IPS-NIHi7 (cell line): Measurements from ENCODE around the gene HDAC10.
A peak's percentile ranks its signal among the peaks of the same experiment; 100 is the strongest.
"Not testable (repeated sequence)": the region's sequence is repeated elsewhere in the genome, so short reads cannot be mapped to it uniquely, and the experiment has no call there.

Experiments used
- DNase-seq: peaks from one replicate; pipeline ENCODE4 v3.0.0; 2012; ENCODE audit warnings: mixed read lengths; ENCODE audit errors: extremely low spot score

HDAC10 gene

DNA sequence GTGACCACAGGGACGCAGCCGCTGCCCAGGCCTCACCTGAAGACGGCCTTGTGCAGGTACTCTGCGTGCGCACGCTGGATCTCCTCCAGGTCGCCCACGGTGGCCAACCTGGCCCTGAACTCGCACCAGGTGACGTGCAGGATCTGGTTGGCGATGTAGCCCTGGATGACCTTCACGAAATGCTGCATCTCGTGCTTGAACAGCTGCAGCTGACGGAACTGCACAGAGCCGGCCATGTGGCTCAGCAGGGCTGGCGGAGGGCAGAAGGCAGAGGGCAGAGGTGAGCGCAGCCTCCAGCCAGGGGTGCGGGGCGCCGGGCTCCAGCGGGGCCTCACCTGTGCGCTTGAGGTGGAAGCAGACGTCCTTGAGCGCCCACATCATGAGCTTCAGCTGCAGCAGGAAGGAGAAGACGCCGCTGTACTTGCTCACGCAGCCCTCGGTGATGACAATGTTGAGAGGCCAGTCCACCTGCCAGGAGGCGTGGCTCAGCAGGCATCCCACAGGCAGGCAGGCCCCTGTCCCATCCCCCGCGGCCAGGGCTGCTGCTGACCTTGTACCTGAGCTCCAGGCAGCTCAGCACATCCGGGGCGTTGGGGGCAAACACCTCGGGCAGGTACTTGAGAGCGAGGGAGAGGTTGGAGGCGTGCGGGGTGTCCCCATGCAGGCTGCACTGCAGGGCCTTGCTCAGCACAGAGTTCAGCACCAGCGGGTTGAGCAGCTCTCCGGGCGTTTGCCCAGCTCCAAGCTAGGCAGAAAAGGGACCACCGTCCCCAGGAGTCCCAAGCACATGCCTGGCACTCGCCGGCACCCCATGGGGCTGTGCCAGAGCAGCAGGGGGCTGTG is 32.7 kb downstream of the HDAC10 start:
- no peak for DNase-seq

DNA sequence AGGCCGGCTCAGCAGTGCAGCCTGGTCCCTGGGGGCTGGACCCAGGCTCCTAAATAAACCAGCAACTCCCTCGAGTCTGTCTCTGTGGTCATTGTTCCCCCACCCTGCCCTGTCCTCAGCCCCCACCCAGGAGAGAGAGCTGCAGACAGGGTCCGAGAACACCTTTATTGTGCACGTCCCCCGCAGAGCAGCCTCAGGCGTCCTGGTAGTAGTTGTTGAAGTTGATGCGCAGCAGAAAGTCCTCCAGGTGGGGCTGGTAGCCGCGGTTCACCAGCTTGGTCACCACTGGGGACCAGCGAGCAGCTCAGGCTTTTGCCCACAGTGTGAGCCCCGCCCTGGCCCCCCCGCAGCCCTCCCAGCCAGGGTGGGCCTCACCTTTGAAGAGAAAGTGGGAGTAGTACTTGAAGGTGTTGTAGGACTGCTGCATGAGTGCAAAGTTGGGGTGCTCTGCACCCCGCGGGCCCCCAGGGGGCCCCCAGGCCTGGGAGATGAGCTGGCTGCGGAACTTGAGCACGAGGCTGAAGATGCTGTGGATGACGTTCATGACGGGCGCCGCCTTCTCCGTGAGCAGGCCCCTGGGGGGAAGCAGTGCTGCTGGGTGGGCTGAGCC is 33.4 kb downstream of the HDAC10 start:
- DNase-seq = no peak

DNA sequence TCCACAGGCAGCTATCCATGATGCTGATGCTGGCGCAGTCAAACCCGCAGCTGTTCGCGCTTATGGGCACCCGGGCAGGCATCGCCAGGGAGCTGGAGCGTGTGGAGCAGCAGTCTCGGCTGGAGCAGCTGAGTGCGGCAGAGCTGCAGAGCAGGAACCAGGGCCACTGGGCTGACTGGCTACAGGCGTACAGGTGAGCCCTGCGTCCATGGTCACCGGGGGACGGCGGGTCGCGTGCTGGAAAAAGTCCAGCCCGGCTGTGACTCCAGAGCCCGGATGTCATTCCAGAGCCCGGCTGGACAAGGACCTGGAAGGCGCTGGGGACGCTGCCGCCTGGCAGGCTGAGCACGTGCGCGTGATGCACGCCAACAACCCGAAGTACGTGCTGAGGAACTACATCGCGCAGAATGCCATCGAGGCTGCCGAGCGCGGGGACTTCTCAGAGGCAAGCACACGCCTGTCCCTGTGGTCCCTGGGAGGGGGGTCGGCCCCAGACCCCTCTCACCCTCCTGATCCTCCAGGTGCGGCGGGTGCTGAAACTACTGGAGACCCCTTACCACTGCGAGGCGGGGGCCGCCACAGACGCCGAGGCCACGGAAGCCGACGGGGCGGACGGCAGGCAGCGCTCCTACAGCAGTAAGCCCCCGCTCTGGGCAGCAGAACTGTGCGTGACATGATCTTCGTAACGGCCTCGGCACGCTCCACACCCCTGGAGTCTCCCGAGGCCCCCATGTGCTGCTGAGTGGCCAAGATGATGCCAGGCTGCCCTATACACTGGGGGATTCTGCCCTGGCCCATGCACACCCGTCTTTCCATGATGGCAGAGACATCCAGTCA is 34.2 kb downstream of the HDAC10 start:
- DNase-seq = no peak

DNA sequence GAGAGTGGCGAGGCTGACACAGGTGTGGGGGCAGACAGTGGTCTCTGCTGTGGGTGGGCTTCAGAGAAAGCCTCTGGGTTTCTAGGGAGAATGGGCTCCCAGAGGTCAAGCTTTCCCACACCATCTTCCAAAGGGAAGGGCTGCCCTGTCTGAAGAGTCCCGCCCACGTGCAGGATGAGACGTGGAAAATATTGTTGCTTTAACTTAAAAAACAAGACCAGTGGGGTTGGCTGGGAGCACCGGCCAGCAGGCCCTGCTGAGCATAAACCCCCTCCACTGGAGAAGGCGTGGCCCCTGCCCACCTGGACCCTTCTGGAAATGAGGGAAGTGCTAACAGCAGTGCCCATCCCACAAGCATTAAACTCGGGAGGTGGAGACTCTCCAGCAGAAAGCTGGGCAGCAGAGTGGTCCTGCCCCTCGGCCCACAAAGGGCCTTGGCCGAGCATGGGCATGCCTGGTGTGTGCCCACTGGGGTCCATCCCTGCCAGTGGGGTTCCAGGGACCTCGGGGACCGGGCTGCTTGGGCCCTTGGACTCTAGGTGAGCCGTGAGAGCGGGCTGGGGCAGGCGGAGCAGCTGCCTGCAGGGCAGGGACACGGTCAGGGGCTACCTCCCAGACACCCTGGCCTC is 34.9 kb downstream of the HDAC10 start:
- no peak for DNase-seq

DNA sequence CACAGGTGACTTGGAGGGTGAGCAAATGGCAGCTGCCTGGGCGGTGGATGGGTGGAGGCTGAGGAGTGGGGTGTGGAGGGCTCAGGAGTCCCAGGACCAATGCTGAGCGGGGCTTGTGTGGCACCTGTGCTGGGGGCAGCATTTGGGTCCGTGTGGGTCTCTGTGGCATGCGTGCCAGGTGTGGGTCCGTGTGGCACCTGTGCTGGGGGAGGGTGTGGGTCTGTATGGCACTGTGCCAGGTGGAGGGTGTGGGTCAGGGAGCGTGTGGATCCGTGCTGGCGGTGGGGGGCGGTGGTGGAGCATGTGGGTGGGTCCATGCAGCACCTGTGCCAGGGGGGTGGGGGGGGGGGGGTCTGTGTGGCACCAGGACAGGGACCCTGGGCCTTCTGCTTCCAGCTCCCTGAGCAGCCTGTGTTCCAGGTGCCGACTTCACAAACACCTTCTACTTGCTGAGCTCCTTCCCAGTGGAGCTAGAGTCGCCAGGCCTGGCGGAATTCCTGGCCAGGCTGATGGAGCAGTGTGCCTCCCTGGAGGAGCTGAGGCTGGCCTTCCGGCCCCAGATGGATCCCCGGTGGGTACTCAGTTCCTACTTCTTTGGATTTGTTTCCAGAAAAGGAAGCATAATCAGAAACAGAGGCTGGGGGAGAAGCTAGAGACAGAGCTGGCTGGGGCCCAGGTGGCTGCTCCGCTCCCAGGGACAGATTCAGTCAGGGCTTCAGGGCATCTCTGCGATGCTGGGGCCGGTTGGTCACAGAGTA is 35.6 kb downstream of the HDAC10 start:
- no peak for DNase-seq

DNA sequence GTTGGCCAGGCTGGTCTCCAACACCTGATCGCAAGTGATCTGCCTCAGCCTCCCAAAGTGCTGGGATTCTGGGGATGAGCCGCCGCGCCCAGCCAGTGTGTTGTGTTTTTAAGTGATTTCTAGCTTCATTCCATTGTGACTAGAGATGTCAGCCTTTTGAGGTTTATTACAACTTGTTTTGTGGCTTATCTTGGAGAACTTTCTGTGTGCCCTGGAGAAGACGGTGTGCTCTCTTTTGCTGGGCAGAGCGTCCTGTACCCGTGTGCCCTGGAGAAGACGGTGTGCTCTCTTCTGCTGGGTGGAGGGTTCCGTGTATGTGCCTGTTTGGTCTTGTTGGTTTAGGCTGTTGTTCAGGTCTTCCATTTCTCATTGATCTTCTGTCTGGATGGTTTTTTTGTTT is 37.8 kb downstream of the HDAC10 start:
- DNase-seq = no peak

DNA sequence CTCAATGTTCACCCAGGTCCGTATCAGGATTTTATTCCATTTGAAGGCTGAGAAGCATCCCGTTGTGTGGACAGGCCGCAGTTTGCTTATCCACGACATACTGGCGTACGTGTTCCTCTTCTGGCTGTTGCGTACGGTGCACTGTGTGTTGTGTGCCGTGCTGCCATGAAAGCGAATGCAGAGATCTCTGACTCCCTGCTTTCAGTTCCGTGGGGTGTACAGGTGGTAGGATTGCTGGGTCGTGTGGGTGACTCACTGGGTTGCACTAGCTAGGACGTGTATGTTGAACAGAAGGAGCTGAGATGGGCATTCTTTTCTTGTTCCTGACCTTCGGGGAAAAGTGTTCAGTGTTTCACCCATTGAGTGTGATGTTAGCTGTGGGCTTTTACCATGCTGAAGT is 39.9 kb downstream of the HDAC10 start:
- DNase-seq = no peak

DNA sequence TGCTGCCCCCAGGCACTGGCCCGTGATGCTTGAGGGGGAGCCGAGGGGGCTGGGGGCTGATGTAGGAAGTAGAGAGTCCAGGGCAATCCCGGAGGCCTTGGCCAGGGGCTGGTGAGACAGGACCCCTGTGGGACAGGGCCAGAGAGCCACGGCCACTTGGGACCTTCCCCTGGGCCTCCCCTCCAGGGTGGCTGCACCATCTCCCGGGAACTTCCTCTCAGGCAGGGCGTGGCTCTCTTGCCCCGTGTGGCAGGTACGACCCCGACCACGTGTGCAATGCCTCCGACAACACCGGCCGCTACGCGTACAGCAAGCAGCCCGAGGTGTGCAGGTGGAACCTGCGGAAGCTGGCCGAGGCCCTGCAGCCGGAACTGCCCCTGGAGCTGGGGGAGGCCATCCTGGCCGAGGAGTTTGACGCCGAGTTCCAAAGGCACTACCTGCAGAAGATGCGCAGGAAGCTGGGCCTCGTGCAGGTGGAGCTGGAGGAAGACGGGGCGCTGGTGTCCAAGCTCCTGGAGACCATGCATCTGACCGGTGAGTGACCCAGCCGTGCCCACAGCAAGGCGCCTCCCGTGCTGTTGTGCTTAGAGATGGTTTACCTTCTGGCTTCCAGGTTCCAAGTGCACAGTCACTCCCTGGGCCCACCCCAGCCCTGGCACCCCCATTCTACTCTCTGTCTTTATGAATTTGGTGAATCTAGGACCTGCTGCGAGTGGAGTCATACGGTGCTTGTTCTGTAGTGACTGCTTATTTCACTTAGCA is 40.5 kb downstream of the HDAC10 start:
- DNase-seq = no peak

DNA sequence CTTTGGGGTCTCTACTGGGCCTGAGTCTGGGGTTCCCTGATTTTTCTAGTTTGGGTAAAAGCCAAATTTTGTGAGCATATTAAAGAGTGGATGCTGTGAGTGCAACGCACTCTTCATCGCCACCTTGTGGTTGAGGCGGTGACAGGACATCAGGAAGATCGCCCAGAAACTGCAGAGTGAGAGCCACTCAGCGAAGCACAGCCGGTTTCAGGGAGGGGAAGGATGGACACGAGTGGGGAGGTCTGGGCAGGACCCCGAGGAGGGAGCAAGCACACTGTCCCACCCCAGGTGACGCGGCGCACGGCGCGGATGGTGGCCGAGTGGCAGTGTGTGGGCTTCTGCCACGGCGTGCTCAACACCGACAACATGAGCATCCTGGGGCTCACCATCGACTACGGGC is 41.2 kb downstream of the HDAC10 start:
- DNase-seq = peak; percentile 75

DNA sequence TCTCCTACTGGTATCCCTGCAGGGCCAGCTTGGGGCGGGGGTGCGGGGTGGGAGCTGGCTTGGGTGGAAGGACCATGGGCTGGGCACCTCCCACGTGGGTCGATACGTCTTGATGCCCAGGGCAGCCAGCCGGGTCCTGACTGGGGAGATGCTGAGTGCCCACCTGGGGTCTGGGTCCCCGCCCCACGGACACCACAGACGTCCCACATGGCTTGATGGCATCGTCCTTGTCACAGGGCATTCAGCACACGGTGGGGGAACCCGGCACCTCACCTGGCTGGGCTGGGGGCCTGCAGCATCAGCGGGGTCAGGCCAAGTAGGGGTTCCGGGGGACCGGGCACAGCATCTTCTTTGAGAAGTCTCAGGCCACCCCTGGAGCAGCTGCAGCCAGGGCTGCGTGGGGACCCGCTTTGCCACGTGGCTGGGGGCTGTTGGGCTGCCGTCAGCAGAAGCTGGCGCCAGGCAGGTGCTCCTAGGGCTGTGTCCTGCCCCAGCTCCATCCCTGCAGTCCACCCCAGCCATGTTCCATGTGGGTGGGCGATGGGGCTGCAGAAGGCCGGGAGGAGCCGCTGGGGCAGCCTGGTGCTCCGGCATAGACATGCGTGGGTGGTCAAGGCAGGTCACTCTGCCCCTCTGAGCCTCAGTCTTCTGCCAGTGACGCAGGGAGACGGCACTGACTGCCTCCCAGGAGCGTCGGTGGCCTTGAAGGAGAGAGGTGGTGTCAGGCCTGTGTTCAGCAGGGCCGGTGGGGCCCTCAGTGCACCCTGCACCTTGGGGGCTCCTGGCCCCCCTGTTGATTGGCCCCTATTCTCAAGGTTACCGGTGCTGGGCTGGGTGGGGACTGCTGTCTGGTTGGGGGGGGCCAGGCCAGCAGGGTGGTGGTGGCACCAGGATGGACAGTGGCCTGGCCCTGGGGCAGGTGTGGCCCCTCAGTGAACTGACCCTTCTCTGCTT is 41.8 kb downstream of the HDAC10 start:
- no peak for DNase-seq

DNA sequence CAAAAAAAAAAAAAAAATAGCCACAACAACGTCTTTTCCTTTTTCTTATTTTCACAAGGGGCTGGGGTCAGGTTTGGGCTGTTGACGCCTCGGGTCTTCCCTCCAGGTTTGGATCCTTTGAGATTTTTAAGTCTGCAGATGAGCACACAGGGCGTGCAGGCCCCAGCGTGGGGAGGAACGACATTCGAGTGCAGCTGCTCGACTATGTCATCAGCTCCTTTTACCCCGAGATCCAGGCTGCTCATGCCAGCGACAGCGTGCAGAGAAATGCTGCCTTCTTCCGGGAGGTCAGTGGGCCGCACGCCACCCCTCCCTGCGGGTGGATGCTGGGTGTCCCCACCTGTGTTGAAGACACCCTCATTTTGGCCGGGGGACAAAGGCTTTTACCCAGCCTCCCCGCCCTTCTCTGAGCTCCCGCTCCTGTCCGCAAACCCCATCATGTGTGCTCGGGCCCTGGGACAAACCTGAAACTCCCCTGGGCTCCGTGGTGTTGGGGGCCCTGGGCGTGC is 42.6 kb downstream of the HDAC10 start:
- no peak for DNase-seq

DNA sequence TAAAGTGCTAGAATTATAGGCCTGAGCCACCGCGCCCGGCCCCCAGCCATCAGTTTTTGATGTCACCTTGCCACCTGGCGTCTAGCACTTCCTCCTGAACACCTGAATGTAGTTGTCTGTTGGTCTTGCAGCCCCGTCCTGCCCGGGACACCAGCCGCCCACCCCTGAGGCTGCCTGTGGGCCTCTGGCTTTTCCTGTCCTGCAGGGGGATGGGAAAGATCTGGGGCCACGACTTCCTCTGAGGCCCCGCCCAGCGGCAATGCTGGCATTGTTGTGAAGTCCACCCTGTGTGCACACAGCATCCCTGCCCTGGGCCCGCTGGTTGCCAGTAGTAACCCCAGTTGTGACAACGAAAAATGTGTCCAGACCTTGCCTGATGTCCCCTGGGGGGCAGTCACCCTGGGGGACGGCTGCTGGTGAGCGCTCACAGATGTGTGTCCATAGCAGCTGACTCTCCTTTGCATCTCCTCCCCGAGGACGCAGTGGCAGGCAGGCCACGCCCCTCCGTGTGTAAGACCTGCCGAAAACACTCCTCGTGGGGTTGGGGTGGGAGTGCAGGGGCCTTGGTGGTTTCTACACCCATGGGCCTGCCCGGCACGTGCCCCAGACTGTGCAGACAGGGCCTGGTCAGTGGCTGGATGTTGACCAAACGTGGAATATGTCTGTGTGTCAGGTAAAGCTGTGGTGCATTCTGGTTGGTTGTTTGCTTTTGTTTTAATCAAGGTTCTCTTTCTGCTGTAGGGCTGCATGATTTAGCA is 43.5 kb downstream of the HDAC10 start:
- no peak for DNase-seq

DNA sequence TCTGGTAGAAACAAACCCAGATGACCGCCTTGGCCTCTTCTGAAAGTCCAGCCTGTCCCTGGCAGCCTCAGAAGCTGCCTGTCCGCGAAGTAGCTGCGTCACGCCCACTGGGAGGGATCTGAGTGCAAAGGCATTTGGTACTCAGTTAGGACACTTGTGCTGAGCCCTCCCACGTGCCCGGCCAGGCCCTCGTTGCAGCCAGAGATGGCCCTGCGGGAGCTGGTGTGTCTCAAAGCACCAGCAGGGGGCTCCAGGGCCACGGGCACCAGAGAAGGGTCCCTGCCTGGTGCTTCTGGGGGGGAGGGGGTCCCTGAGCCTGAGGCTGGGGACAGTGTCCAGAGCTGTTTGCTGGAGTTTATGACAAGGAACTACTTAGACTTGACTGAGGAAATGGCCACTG is 44.5 kb downstream of the HDAC10 start:
- peak; percentile 83 for DNase-seq

DNA sequence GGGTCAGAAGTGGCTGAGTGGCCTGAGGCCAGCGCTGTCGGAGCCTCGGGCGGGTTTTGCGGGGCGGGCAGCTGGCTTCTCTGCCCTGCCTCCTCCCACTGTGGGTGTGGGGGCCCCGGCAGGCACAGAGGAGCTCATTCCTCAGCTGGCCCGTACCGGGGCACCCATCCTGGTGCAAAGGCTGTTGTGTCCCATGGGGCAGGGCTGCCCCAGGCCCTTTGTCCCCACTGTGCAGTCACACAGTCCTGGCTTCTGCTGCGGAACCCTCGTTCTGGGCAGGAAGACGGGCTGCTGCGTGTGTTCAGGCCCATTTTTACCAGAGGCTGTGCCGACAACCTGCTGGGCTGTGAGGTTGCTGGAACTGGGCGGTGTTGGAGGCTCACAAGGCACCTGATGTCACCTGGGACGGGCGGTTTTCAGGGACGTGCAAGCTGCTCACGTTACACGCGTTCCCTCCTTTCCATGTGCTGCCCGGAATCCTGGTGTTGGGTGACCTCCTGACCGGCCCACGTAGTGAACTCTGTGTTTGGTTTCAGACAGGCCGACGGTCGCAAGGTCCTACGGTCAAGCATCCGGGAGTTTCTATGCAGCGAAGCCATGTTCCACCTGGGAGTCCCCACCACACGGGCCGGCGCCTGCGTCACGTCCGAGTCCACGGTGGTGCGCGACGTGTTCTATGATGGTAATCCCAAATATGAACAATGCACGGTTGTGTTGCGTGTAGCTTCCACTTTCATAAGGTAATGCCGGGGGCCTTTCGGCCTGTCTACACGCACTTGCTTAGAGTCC is 45.1 kb downstream of the HDAC10 start:
- DNase-seq = no peak

DNA sequence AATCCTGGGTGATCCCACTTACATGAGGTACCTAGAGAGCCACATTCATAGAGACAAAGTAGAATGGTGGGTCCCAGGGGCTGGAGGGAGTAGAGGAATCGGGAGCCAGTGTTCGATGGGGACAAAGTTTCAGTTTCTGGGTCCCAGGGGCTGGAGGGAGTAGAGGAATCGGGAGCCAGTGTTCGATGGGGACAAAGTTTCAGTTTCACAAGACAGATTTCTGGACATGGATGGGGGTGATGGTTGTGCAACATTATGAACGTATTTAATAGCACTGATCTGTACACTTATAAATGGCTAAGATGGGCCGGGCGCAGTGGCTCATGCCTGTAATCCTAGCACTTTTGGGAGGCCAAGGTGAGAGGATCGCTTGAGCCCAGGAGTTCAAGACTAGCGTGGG is 46.1 kb downstream of the HDAC10 start:
- not testable (repeated sequence) for DNase-seq

DNA sequence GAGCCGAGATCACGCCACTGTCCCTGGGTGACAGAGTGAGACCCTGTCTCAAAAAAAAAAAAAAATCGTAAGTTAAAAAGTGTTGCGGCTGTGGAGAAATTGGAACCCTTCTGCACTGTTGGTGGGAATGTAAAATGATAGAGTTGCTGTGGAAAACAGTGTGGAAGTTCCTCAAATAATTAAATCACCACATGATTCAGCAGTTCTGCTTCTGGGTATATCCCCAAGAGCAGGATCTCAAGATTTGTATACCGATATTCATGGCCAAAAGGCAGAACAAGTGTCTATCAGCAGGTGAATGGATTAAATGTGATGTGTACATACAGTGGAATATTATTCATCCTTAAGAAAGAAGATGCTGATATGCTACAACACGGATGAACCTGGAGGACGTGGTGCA is 46.5 kb downstream of the HDAC10 start:
- DNase-seq = no peak

DNA sequence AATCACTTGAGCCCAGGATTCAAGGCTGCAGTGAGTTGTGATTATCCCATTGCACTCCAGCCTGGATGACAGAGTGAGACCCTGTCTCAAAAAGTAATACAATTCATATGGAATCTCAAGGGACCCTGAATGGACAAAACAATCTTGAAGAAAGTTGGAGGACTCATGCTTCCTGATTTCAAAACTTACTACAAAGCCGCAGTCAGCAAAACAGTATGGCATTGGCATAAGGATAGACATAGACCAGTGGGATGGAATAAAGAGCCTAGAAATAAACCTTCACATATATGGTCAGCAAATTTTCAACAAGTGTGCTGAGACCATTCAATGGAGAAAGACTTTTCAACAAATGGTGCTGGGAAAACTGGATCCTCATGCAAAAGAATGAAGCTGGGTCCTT is 47.8 kb downstream of the HDAC10 start:
- no peak for DNase-seq
